ENCODE measurements around the gene ITIH5. TPM values are rescaled to one million over a fixed set of nuclear protein-coding genes. Genes with fewer than 3 reads are reported as not detected.

ITIH5 gene
- total and polyA plus RNA-seq, 9 of the 15 experiments (the other 6 are each of a cell fraction or from before 2014, with no cell fraction given): 0.52 to 4.5 (median 2.6) TPM

DNA sequence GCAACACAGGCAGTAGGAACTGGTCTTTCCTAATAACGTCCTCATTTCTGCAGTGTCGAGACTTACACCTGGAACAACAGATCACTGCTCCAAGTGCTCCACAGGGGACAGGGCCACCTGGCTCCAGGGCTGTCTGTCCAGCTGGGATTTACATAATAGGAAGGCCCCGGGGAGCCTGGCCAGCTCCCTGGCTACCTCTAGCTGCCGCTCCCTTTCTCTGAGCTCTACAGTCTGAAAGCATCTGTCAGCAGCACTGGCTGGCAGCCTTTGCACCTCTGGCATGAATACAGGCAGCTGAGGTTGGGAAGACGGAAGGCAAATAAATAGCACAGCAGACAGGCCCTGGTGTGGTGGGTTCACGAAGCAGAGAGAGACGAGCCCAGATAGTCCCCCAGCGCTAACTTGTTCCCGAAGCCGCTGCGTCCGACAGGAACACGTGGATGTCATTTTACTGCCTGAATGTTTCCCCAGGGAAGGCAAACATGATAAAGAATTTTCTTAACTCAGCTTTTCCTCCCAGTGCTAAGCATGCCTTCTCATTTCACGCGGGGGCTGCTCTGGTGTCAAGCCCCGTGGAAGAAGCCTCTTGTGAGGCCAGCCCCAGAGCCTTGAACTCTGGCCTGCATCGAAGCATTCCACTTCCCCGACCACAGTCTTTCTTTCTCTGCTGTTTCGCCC is 105.4 kb downstream of the ITIH5 start (continued):
- TF ChIP-seq MAZ (CRISPR knock-in tag; conservative IDR thresholded peaks at IDR 0.05 in 1 of 2, IDR thresholded peaks at IDR 0.05 in 1 of 2) (no peak), TAF9B (IDR thresholded peaks at IDR 0.05; ENCODE audit: partially characterized antibody) (no peak), HNRNPK (IDR thresholded peaks at IDR 0.05; ENCODE audit: low read depth, low read length, poor library complexity, severe bottlenecking) (no peak)

DNA sequence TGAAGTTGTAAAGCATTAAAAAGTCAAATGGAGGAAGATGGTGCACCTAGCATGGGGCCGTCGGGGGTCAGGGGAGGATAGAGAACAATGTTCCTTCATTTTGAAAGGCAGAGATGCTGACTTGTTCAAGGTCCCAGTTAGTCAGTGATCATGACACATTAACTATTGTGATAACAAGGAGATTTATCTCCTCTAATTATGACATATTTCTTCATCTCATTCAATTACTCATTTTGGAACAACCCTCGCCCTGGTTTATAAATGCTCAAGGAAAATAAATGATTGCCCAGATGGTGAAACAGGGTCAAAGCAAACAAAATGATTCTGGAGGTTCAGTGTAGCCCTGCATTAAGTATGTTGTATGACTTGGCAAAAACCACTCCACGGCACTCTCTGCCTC is 106.2 kb downstream of the ITIH5 start:
- CTCF ChIA-PET (ENCODE audit: low intra/inter-chr PET ratio): no interaction called here
- Histone ChIP-seq H3K4me2 (ENCODE audit: insufficient read depth, low read length) (no peak overlapping the region), H3K4me1 (replicated peaks in 1 of 2; ENCODE audit: control insufficient read depth in 2 of 2, insufficient read depth in 2 of 2, low read length in 2 of 2) (no peaks in the 10 kb centered on the region), H3K4me3 (no peak overlapping the region), H3K27ac (ENCODE audit: extremely low read depth, low read depth, low read length) (no peak overlapping the region), H3K9ac (ENCODE audit: insufficient read depth in 1 of 2, low read depth in 2 of 2, low read length in 2 of 2) (no peak overlapping the region), H3K9me1 (ENCODE audit: control insufficient read depth, insufficient read depth, low read length) (no peaks in the 10 kb centered on the region), H4K20me1 (replicated peaks; ENCODE audit: control insufficient read depth, insufficient read depth, low read length) (no peaks in the 10 kb centered on the region; the same call in 1 of the 2 replicates), H3K36me3 (ENCODE audit: control insufficient read depth, insufficient read depth, low read length) (no peaks in the 10 kb centered on the region), H3K27me3 (ENCODE audit: control insufficient read depth in 2 of 2, insufficient read depth in 2 of 2, low read length in 2 of 2) (peaks cover 26 to 36% of the 10 kb centered on the region in 2 experiments; a peak in 3 of 5 replicates), H2AFZ (ENCODE audit: low read depth, low read length) (no peak overlapping the region), H3K9me3 (replicated peaks; ENCODE audit: control insufficient read depth, insufficient read depth, low read depth, low read length) (no peaks in the 10 kb centered on the region), H3K79me2 (ENCODE audit: control insufficient read depth, insufficient read depth, low read length) (no peaks in the 10 kb centered on the region)
- ATAC-seq (no peak), FAIRE-seq (no peak), DNase-seq (ENCODE audit: extremely low read depth in 1 of 4, low spot score in 3 of 4) (no peak)
- in situ Hi-C loops (cut with MboI) (no loop called here), intact Hi-C loops (cut with micrococcal nuclease) (no loop called here)
- POLR2A ChIA-PET: interaction anchor here (1.3 kb wide), 1 partner anchor 13 kb away, joined by 4 read pairs; no protein-coding TSS in a partner anchor
- BruUV-seq (replicated peaks): no TSS peak
- WGBS (ENCODE audit: insufficient coverage, low coverage, missing lambda C conversion rate): 0% methylated on average over 4 of the region's 4 CpGs
- TF ChIP-seq MCM7 (IDR thresholded peaks at IDR 0.05) (no peak), ZNF282 (CRISPR knock-in tag; IDR thresholded peaks at IDR 0.05) (no peak), ETV1 (tag; conservative IDR thresholded peaks at IDR 0.05; ENCODE audit: low read depth) (no peak), ZNF699 (CRISPR knock-in tag; IDR thresholded peaks at IDR 0.05; ENCODE audit: insufficient replicate concordance) (no peak), ATF7 (IDR thresholded peaks at IDR 0.05) (no peak), C11orf30 (IDR thresholded peaks at IDR 0.05; ENCODE audit: low read depth) (no peak)
- TF ChIP-seq, protein P1, sequence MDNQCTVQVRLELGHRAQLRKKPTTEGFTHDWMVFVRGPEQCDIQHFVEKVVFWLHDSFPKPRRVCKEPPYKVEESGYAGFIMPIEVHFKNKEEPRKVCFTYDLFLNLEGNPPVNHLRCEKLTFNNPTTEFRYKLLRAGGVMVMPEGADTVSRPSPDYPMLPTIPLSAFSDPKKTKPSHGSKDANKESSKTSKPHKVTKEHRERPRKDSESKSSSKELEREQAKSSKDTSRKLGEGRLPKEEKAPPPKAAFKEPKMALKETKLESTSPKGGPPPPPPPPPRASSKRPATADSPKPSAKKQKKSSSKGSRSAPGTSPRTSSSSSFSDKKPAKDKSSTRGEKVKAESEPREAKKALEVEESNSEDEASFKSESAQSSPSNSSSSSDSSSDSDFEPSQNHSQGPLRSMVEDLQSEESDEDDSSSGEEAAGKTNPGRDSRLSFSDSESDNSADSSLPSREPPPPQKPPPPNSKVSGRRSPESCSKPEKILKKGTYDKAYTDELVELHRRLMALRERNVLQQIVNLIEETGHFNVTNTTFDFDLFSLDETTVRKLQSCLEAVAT (IDR thresholded peaks at IDR 0.05): no peak
- TF ChIP-seq, protein P2, sequence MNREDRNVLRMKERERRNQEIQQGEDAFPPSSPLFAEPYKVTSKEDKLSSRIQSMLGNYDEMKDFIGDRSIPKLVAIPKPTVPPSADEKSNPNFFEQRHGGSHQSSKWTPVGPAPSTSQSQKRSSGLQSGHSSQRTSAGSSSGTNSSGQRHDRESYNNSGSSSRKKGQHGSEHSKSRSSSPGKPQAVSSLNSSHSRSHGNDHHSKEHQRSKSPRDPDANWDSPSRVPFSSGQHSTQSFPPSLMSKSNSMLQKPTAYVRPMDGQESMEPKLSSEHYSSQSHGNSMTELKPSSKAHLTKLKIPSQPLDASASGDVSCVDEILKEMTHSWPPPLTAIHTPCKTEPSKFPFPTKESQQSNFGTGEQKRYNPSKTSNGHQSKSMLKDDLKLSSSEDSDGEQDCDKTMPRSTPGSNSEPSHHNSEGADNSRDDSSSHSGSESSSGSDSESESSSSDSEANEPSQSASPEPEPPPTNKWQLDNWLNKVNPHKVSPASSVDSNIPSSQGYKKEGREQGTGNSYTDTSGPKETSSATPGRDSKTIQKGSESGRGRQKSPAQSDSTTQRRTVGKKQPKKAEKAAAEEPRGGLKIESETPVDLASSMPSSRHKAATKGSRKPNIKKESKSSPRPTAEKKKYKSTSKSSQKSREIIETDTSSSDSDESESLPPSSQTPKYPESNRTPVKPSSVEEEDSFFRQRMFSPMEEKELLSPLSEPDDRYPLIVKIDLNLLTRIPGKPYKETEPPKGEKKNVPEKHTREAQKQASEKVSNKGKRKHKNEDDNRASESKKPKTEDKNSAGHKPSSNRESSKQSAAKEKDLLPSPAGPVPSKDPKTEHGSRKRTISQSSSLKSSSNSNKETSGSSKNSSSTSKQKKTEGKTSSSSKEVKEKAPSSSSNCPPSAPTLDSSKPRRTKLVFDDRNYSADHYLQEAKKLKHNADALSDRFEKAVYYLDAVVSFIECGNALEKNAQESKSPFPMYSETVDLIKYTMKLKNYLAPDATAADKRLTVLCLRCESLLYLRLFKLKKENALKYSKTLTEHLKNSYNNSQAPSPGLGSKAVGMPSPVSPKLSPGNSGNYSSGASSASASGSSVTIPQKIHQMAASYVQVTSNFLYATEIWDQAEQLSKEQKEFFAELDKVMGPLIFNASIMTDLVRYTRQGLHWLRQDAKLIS (CRISPR knock-in tag; IDR thresholded peaks at IDR 0.05): no peak
- TF ChIP-seq, protein P3, sequence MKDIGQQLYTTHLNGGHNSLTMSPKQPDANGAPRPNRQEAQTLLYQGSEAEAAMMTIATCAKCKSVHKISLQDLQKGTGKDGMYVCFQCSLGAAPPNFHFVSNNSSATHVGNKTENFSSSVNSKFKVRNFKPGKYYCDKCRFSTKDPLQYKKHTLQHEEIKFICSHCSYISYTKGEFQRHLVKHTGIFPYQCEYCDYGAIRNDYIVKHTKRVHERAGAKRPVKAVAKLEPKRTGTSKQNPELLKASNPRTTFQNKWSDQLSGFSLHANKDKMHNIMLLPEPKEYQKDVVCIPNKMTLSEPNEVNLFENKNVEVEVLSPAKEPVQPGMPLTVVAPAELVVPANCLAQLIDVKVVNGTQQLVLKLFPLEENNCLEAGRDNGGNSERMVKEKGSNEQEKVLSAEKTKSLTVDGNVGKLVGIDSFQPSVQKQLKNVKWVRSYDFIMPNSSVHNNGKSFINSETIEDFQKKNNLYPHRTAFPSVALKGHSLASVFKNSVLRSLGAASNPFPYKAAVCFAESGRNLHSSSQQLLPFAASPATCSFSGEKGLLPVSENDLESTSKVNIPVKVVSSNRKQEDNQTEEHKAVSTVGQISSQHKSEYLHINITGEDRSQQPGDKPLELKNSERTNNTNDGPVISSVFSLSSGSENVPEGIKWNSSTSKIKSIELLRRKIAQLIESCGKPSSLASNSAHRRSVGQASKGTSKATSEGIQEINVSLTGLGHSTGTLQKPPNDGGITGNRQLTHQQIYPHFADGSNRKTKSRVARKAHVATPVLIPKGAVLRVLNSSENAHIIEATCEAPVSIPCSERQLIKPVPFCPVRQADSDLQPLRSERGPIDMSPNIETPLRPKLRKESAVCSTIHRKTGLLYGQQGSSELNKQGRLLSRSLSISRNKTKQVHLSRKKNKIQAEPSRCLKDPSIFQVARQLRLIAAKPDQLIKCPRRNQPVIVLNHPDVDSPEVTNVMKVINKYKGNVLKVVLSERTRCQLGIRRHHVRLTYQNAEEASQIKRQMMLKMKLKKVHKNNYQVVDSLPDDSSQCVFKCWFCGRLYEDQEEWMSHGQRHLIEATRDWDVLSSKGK (CRISPR knock-in tag; IDR thresholded peaks at IDR 0.05): no peak
